Esophagus muscularis mucosa (tissue), 4 donors: ENCODE data around the gene FANK1. TPM values are rescaled to one million over a fixed set of nuclear protein-coding genes. Genes with fewer than 3 reads are reported as not detected.

ENCODE experiments used
- DNase-seq: peaks from one replicate; pipeline ENCODE4 v3.0.0-alpha.2; 2017; ENCODE audit errors: extremely low spot score
- H3K27ac ChIP-seq, 4 donors: fragments of 200-600 bp; sonication (generic); replicated peaks in 1 of 4; 1 replicate in 3 of 4; 2 replicates in 1 of 4; pipeline ENCODE4 v1.5.1; 2016 to 2019; ENCODE audit warnings: mild to moderate bottlenecking in 1 of 4
- H3K27me3 ChIP-seq, 4 donors: fragments of 200-600 bp; sonication (generic); one replicate each; pipeline versions ENCODE4 v1.5.1 to v1.6.0; 2016 to 2019
- H3K36me3 ChIP-seq, 4 donors: fragments of 200-600 bp; sonication (generic); one replicate each; pipeline ENCODE4 v1.5.1; 2016 to 2019
- H3K4me1 ChIP-seq, 4 donors: fragments of 200-600 bp; sonication (generic); one replicate each; pipeline ENCODE4 v1.5.1; 2016 to 2019
- H3K4me3 ChIP-seq, 4 donors: fragments of 200-600 bp; sonication (generic); 1 replicate in 2 of 4; 2 replicates in 2 of 4; pipeline ENCODE4 v1.5.1; 2016 to 2019; ENCODE audit warnings: mild to moderate bottlenecking in 4 of 4, moderate library complexity in 1 of 4
- H3K9me3 ChIP-seq, 4 donors: fragments of 200-600 bp; sonication (generic); 1 replicate in 3 of 4; 2 replicates in 1 of 4; pipeline ENCODE4 v1.5.1; 2016 to 2019
- CTCF ChIP-seq, 3 experiments: fragments of 200-600 bp in 2 of 3; fragments of 450-650 bp in 1 of 3; sonication (generic) in 2 of 3; IDR thresholded peaks; one replicate each; pipeline ENCODE4 v1.5.1; 2017 to 2019; ENCODE audit warnings: antibody characterized with exemption in 3 of 3, mild to moderate bottlenecking in 2 of 3, moderate library complexity in 1 of 3
- EP300 ChIP-seq: sonication (generic); formaldehyde crosslinking; IDR thresholded peaks from one replicate; pipeline ENCODE4 v1.6.1; 2017; ENCODE audit warnings: antibody characterized with exemption
- POLR2A ChIP-seq: fragments of 450-650 bp; IDR thresholded peaks from one replicate; pipeline ENCODE4 v1.6.1; 2017; ENCODE audit warnings: antibody characterized with exemption, moderate library complexity, mild to moderate bottlenecking, low read depth
- POLR2AphosphoS5 ChIP-seq, 2 donors: sonication (generic); formaldehyde crosslinking; IDR thresholded peaks; one replicate each; pipeline ENCODE4 v1.6.1; 2017; ENCODE audit warnings: antibody characterized with exemption in 2 of 2
- WGBS: methylation state at CpG from one replicate; pipeline ENCODE4 v1.1.5; 2018; 5-methylcytosine and 5-hydroxymethylcytosine counted together
- intact Hi-C: fragments of 100-400 bp; cut with DNase I; formaldehyde crosslinking; loops from one replicate; pipeline ENCODE4 v1.15.1; 2023
- total RNA-seq, 4 donors: library from RNA; depleted of rRNA; stranded (reverse); fragments of >200 nt; gene quantifications; one replicate each; pipeline versions ENCODE4 v1.1.0 to v1.2.1, GENCODE V29; 2016

FANK1 gene
- total RNA-seq, 4 donors from 2014 or later = 0.50 to 2.6 (median 1.4) TPM

- intact Hi-C loops = no loop called here
- Histone ChIP-seq H3K9me3 (no peaks in the 10 kb centered on the region), H3K36me3 (no peaks in the 10 kb centered on the region), H3K4me1 (no peaks in the 10 kb centered on the region), H3K27ac (no peak overlapping the region), H3K4me3 (no peak overlapping the region), H3K27me3 (no peaks in the 10 kb centered on the region)
- WGBS = 82% methylated on average over 6 of the region's 6 CpGs
- DNase-seq = peak; percentile 57
- TF ChIP-seq POLR2AphosphoS5 (IDR thresholded peaks at IDR 0.05) = no peak
- no peak for TF ChIP-seq EP300
- no peak for TF ChIP-seq POLR2A
- no peak for TF ChIP-seq CTCF (IDR thresholded peaks at IDR 0.05)
Measured at GRCh38 chr10:125976960-125977605, 80.7 kb downstream of the FANK1 start.

- 77% methylated on average over 7 of the region's 7 CpGs for WGBS
Measured at GRCh38 chr10:125979976-125980375, 83.6 kb downstream of the FANK1 start.

GRCh38 chr10:125980521-125981035, 84.2 kb downstream of the FANK1 start:
- Histone ChIP-seq H3K27me3 (no peaks in the 10 kb centered on the region), H3K36me3 (no peaks in the 10 kb centered on the region), H3K4me3 (no peak overlapping the region), H3K27ac (no peak overlapping the region), H3K9me3 (no peaks in the 10 kb centered on the region), H3K4me1 (no peaks in the 10 kb centered on the region)
- TF ChIP-seq EP300 (no peak), POLR2AphosphoS5 (IDR thresholded peaks at IDR 0.05) (no peak), POLR2A (no peak), CTCF (IDR thresholded peaks at IDR 0.05) (no peak)
- intact Hi-C loops = loop anchor here (5.0 to 10.0 kb wide), 3 partner anchors 404 to 1872 kb away; partner anchors contain the start of gene ADAM12
- DNase-seq = no peak
- 71% methylated on average over 6 of the region's 6 CpGs for WGBS

More at GRCh38 chr10:125979976-125980375, 83.6 kb downstream of the FANK1 start:
- no peak for DNase-seq
- TF ChIP-seq CTCF (IDR thresholded peaks at IDR 0.05) = no peak
- no peak for TF ChIP-seq POLR2AphosphoS5 (IDR thresholded peaks at IDR 0.05)
- no peak for TF ChIP-seq EP300
- no peak for TF ChIP-seq POLR2A
- no peaks in the 10 kb centered on the region for H3K27me3 ChIP-seq
- no peaks in the 10 kb centered on the region for H3K36me3 ChIP-seq
- intact Hi-C loops = loop anchor here (5.0 to 10.0 kb wide), 3 partner anchors 405 to 1872 kb away; partner anchors contain the start of gene ADAM12
- H3K27ac ChIP-seq = no peak overlapping the region
- no peak overlapping the region for H3K4me3 ChIP-seq
- no peaks in the 10 kb centered on the region for H3K4me1 ChIP-seq
- H3K9me3 ChIP-seq = no peaks in the 10 kb centered on the region

GRCh38 chr10:125982260-125982948, 86.0 kb downstream of the FANK1 start:
- intact Hi-C loops = loop anchor here (2.0 to 10.0 kb wide), 4 partner anchors 402 to 1870 kb away; partner anchors contain the start of gene ADAM12
- Histone ChIP-seq H3K4me3 (no peak overlapping the region), H3K36me3 (no peaks in the 10 kb centered on the region), H3K9me3 (no peaks in the 10 kb centered on the region), H3K4me1 (no peaks in the 10 kb centered on the region), H3K27ac (no peak overlapping the region), H3K27me3 (no peaks in the 10 kb centered on the region)
- DNase-seq = no peak
- peak; percentile 51 to 61 (median 51) for TF ChIP-seq CTCF (IDR thresholded peaks at IDR 0.05)
- no peak for TF ChIP-seq EP300
- WGBS = 3% methylated on average over 5 of the region's 6 CpGs
